ENCODE results near the gene FBXO11. TPM values are rescaled to one million over a fixed set of nuclear protein-coding genes. Genes with fewer than 3 reads are reported as not detected.
"Not testable (repeated sequence)": the region's sequence is repeated elsewhere in the genome, so short reads cannot be mapped to it uniquely, and the experiment has no call there.

FBXO11 gene
- total RNA-seq, 6 experiments from 2014 or later: 15.2 to 28.7 (median 24.0) TPM

DNA sequence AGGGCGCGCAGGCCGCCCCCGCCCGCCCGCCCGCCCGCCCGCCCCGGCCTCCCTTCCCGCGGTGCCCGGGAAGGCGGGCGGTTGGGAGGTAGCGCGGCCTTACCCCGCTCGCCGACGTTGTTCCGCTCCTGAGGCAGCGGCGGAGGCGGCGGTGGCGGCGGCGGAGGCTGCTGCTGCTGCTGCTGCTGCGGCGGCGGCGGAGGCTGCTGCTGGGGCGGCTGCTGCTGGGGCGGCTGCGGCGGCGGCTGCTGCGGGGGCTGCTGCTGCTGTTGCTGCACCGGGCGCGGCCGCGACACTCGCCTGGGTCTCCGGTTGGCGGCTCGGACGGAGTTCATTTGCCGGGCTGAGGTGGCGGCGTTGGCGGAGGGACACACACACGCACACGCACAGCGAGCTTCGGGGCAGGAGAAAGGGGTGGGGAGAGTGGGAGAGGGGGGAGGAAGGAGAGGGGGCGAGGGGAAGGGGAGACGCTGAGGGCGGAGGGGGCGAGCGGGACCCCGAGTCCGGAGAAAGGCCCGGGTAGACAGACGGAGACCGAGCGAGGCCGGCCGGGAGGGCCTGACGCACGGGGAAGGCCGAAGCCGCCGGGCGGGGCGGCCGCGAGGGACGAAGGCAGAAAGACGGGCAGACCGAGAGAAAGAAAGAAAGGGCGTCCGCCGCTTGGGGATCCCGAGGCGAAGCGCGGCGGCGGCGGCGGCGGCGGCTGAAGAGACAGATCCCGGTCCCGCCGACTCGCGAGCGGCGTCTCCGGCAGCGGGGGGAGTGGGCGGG, 727 bp downstream of the FBXO11 start:
- TF ChIP-seq, protein P1, sequence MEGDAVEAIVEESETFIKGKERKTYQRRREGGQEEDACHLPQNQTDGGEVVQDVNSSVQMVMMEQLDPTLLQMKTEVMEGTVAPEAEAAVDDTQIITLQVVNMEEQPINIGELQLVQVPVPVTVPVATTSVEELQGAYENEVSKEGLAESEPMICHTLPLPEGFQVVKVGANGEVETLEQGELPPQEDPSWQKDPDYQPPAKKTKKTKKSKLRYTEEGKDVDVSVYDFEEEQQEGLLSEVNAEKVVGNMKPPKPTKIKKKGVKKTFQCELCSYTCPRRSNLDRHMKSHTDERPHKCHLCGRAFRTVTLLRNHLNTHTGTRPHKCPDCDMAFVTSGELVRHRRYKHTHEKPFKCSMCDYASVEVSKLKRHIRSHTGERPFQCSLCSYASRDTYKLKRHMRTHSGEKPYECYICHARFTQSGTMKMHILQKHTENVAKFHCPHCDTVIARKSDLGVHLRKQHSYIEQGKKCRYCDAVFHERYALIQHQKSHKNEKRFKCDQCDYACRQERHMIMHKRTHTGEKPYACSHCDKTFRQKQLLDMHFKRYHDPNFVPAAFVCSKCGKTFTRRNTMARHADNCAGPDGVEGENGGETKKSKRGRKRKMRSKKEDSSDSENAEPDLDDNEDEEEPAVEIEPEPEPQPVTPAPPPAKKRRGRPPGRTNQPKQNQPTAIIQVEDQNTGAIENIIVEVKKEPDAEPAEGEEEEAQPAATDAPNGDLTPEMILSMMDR (IDR thresholded peaks at IDR 0.05): no peak
- TF ChIP-seq POLR2A (IDR thresholded peaks at IDR 0.05): no peak
- under 1% methylated on average over 56 of the region's 105 CpGs for WGBS (ENCODE audit: insufficient coverage, low coverage, low lambda C conversion rate, missing lambda C conversion rate)
- Histone ChIP-seq H3K36me3 (no peaks in the 10 kb centered on the region), H3K27ac (peak overlapping the region; percentile 95 to 98 (median 96)), H3K4me3 (peak overlapping the region; percentile 68 to 75 (median 70)), H3K27me3 (no peaks in the 10 kb centered on the region), H3K9me3 (no peaks in the 10 kb centered on the region), H3K4me1 (peaks cover 0 to 8% (median 0%) of the 10 kb centered on the region in 4 donors)
- intact Hi-C loops (cut with DNase I): no loop called here
- peak; percentile 66 to 71 (median 69) for DNase-seq
- peak in 3 of 4 donors; percentile 0 to 19 (median 5) for ATAC-seq

- Histone ChIP-seq H3K27me3 (no peaks in the 10 kb centered on the region), H3K4me1 (peaks cover 0 to 8% (median 0%) of the 10 kb centered on the region in 4 donors), H3K36me3 (no peaks in the 10 kb centered on the region), H3K9me3 (no peaks in the 10 kb centered on the region), H3K4me3 (peak overlapping the region; percentile 68 to 75 (median 70)), H3K27ac (peak overlapping the region in 2 of 3 donors; percentile 33 to 98)
- ATAC-seq: no peak
- intact Hi-C loops (cut with DNase I): no loop called here
- TF ChIP-seq, protein P1 (IDR thresholded peaks at IDR 0.05): no peak
- TF ChIP-seq POLR2A (IDR thresholded peaks at IDR 0.05): no peak
- no peak for DNase-seq
- WGBS (ENCODE audit: insufficient coverage, low coverage, low lambda C conversion rate, missing lambda C conversion rate): 2% methylated on average over 10 of the region's 10 CpGs
Observed at GRCh38 chr2:47903781-47904490, 2.4 kb downstream of the FBXO11 start.

DNA sequence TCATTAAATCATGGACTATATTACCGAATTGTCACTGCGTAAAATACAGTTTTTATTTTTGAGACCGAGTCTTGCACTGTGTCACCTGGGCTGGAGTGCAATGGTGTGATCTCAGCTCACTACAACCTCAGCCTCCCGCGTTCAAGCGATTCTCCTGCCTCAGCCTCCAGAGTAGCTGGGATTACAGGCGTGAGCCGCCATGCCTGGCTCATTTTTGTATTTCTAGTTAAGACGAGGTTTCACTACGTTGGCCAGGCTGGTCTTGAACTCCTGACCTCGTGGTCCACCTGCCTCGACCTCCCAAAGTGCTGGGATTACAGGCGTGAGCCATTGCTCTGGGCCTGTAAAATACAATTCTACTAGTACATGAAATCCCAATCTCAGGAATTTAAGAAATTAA, 4.4 kb downstream of the FBXO11 start:
- H3K9me3 ChIP-seq; intact Hi-C loops (cut with DNase I); DNase-seq; H3K36me3 ChIP-seq; ATAC-seq; H3K4me3 ChIP-seq; H3K27me3 ChIP-seq; H3K4me1 ChIP-seq; H3K27ac ChIP-seq: not testable (repeated sequence)
- WGBS (ENCODE audit: insufficient coverage, low coverage, low lambda C conversion rate, missing lambda C conversion rate): 87% methylated on average over 8 of the region's 13 CpGs

GRCh38 chr2:47900857-47901256, 5.4 kb downstream of the FBXO11 start:
- no peak overlapping the region for H3K4me3 ChIP-seq
- H3K27me3 ChIP-seq: no peaks in the 10 kb centered on the region
- 69% methylated on average over 10 of the region's 10 CpGs for WGBS (ENCODE audit: insufficient coverage, low coverage, low lambda C conversion rate, missing lambda C conversion rate)
- intact Hi-C loops (cut with DNase I): no loop called here
- no peak overlapping the region for H3K27ac ChIP-seq
- H3K4me1 ChIP-seq: peaks cover 0 to 13% (median 3%) of the 10 kb centered on the region in 4 donors
- no peak for DNase-seq
- no peaks in the 10 kb centered on the region for H3K9me3 ChIP-seq
- ATAC-seq: no peak
- TF ChIP-seq, protein P1 (IDR thresholded peaks at IDR 0.05): no peak
- TF ChIP-seq POLR2A (IDR thresholded peaks at IDR 0.05): no peak
- no peaks in the 10 kb centered on the region for H3K36me3 ChIP-seq
